PC-3 (cell line): ENCODE data around the gene MCL1.

Source experiments
- CTCF ChIP-seq: fragments of 300-600 bp; sonication (generic); conservative IDR thresholded peaks from 2 replicates; pipeline ENCODE4 v1.5.1; 2017; ENCODE audit warnings: antibody characterized with exemption, low read depth, mild to moderate bottlenecking, low read length
- EZH2phosphoT487 ChIP-seq: fragments of 300-600 bp; sonication (generic); IDR thresholded peaks from 2 replicates; pipeline ENCODE4 v1.6.1; 2018; ENCODE audit warnings: mild to moderate bottlenecking, antibody characterized with exemption, low read length, borderline replicate concordance

GRCh38 chr1:150557813-150558212 is 21.6 kb downstream of the MCL1 start:
- TF ChIP-seq EZH2phosphoT487, result no peak
- TF ChIP-seq CTCF, result no peak
